Gastroesophageal sphincter (tissue), 4 donors: Measurements from ENCODE around the gene PPFIA1. TPM values are rescaled to one million over a fixed set of nuclear protein-coding genes. Genes with fewer than 3 reads are reported as not detected.

Source experiments
- ATAC-seq: fragments of 150-250 bp; one replicate; pipeline ENCODE4 v1.9.1; 2016; ENCODE audit warnings: mild to moderate bottlenecking, moderate library complexity
- H3K27ac ChIP-seq, 4 donors: fragments of 200-600 bp; sonication (generic) in 3 of 4; 1 replicate in 3 of 4; 2 replicates in 1 of 4; pipeline ENCODE4 v1.5.1; 2016 to 2019
- H3K27me3 ChIP-seq: fragments of 200-600 bp; sonication (generic); one replicate; pipeline ENCODE4 v1.5.1; 2019
- H3K36me3 ChIP-seq, 2 donors: fragments of 200-600 bp; sonication (generic); one replicate each; pipeline ENCODE4 v1.5.1; 2019; ENCODE audit warnings: control low read depth in 1 of 2
- H3K4me1 ChIP-seq, 3 donors: fragments of 200-600 bp; sonication (generic); 1 replicate in 2 of 3; 2 replicates in 1 of 3; pipeline ENCODE4 v1.5.1; 2016 to 2019; ENCODE audit warnings: control low read depth in 2 of 3
- H3K4me3 ChIP-seq, 2 donors: fragments of 200-600 bp; sonication (generic); one replicate each; pipeline ENCODE4 v1.5.1; 2019; ENCODE audit warnings: mild to moderate bottlenecking in 1 of 2, moderate library complexity in 1 of 2
- H3K9me3 ChIP-seq, 3 donors: fragments of 200-600 bp; sonication (generic); one replicate each; pipeline ENCODE4 v1.5.1; 2017 to 2019; ENCODE audit warnings: control low read depth in 2 of 3
- EP300 ChIP-seq: sonication (generic); formaldehyde crosslinking; IDR thresholded peaks from one replicate; pipeline ENCODE4 v1.6.1; 2017; ENCODE audit warnings: antibody characterized with exemption, mild to moderate bottlenecking
- POLR2A ChIP-seq, 2 donors: fragments of 450-650 bp; IDR thresholded peaks; one replicate each; pipeline ENCODE4 v1.6.1; 2017; ENCODE audit warnings: antibody characterized with exemption in 2 of 2, mild to moderate bottlenecking in 2 of 2, moderate library complexity in 1 of 2
- POLR2AphosphoS5 ChIP-seq: sonication (generic); formaldehyde crosslinking; IDR thresholded peaks from one replicate; pipeline ENCODE4 v1.6.1; 2017; ENCODE audit warnings: antibody characterized with exemption
- WGBS, 2 donors: methylation state at CpG; one replicate each; pipeline ENCODE4 v1.1.5; 2018; ENCODE audit warnings: low coverage in 1 of 2; 5-methylcytosine and 5-hydroxymethylcytosine counted together
- total RNA-seq, 4 donors: library from RNA; depleted of rRNA; stranded (reverse); fragments of >200 nt; gene quantifications; one replicate each; pipeline ENCODE4 v1.1.0, GENCODE V29; 2016
- TF ChIP-seq, protein P1 (sequence below), 4 experiments: fragments of 200-600 bp in 2 of 4; fragments of 450-650 bp in 2 of 4; sonication (generic) in 1 of 4; IDR thresholded peaks; one replicate each; pipeline ENCODE4 v1.5.1; 2017 to 2019; ENCODE audit warnings: antibody characterized with exemption in 4 of 4, mild to moderate bottlenecking in 2 of 4, moderate library complexity in 2 of 4

PPFIA1 gene
- total RNA-seq, 4 donors from 2014 or later, result 54.3 to 68.8 (median 61.5) TPM

DNA sequence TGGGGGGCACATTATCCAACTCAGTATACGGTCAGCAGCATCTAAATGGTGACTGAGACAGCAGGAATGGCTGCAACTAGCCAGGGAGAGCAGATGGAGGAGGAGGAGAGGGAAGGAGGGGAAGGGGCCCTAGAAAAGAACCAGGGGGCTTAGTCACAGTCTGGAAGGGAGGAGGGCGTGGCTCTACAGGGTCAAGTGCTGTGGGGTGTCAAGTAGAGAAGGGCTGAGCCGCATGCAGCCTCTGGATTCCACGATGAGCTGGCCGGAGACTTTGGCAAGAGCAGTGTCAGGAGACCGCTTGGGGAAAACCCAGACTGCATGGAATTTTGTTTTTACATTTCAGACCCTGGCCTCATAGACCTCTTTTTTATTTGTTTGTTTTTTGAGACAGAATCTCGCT, 25.8 kb upstream of the PPFIA1 start:
- TF ChIP-seq POLR2A (IDR thresholded peaks at IDR 0.05) (no peak), EP300 (no peak)
- Histone ChIP-seq H3K9me3 (no peaks in the 10 kb centered on the region), H3K36me3 (no peaks in the 10 kb centered on the region), H3K27me3 (peaks cover 9% of the 10 kb centered on the region), H3K4me3 (no peak overlapping the region), H3K27ac (no peak overlapping the region), H3K4me1 (no peaks in the 10 kb centered on the region)
- WGBS, 2 donors, result 63 to 64% methylated on average over 6 to 7 of the region's 7 CpGs
- no peak for ATAC-seq

DNA sequence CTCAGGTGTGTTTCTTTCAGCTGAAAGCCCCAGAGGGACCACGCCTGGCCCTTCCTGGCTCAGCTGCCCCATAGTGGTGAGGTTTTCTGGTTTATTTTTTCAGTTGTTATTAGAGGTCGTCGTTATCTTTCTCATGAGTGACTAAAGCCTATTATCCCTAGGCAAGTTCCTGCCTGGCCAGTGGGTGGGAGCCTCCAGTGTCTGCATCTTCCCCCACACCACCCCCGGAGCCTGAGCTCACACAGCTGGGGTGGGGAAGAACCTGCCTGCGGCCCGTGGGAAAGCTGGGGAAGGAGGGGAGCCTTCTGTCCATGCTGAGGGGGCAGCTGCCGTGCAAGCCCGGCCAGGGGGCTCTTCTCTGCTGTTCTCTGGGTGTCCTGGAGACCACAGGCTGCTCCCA, 24.3 kb upstream of the PPFIA1 start:
- H3K27ac ChIP-seq, result no peak overlapping the region

DNA sequence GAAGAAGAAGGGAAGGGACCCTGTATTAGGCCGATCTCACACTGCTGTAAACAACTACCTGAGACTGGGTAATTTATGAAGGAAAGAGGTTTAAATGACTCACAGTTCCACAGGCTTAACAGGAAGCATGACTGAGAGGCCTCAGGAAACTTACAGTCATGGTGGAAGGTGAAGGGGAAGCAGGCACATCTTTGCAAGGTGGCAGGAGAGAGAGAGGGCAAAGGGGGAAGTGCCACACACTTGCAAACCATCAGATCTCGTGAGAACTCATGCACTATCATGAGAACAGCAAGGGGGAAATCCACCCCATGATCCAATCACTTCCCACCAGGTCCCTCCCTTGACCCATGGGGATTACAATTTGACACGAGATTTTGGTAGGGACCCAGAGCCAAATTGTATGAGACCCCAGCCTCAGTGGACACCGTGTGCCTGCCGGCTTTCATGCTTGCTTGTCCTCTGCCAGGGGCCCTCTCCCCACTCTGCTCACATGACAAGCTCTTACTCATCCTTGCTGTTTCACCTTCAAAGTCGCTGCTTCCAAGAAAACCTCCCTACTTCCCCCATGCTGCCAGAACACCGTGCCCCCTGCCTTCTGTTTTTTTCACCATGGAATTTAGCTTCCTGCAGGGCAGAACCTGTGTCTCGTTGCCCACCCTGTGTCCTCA, 23.3 kb upstream of the PPFIA1 start:
- Histone ChIP-seq H3K27me3 (no peaks in the 10 kb centered on the region), H3K4me3 (no peak overlapping the region), H3K4me1 (no peaks in the 10 kb centered on the region), H3K27ac (no peak overlapping the region), H3K36me3 (no peaks in the 10 kb centered on the region), H3K9me3 (no peaks in the 10 kb centered on the region)
- 62 to 63% methylated on average over 7 to 8 of the region's 8 CpGs for WGBS, 2 donors
- no peak for ATAC-seq
- TF ChIP-seq, protein P1, sequence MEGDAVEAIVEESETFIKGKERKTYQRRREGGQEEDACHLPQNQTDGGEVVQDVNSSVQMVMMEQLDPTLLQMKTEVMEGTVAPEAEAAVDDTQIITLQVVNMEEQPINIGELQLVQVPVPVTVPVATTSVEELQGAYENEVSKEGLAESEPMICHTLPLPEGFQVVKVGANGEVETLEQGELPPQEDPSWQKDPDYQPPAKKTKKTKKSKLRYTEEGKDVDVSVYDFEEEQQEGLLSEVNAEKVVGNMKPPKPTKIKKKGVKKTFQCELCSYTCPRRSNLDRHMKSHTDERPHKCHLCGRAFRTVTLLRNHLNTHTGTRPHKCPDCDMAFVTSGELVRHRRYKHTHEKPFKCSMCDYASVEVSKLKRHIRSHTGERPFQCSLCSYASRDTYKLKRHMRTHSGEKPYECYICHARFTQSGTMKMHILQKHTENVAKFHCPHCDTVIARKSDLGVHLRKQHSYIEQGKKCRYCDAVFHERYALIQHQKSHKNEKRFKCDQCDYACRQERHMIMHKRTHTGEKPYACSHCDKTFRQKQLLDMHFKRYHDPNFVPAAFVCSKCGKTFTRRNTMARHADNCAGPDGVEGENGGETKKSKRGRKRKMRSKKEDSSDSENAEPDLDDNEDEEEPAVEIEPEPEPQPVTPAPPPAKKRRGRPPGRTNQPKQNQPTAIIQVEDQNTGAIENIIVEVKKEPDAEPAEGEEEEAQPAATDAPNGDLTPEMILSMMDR (IDR thresholded peaks at IDR 0.05), result no peak
- TF ChIP-seq POLR2A (IDR thresholded peaks at IDR 0.05) (no peak), POLR2AphosphoS5 (no peak), EP300 (no peak)

More for the DNA sequence above, 24.3 kb upstream of the PPFIA1 start:
- H3K4me3 ChIP-seq, result no peak overlapping the region
- 67 to 100% methylated on average over 1 to 4 of the region's 8 CpGs for WGBS, 2 donors
- H3K9me3 ChIP-seq, result no peaks in the 10 kb centered on the region
- H3K27me3 ChIP-seq, result no peaks in the 10 kb centered on the region
- TF ChIP-seq EP300 (no peak), POLR2AphosphoS5 (no peak), POLR2A (IDR thresholded peaks at IDR 0.05) (no peak)
- TF ChIP-seq, protein P1 (IDR thresholded peaks at IDR 0.05), result no peak
- ATAC-seq, result no peak
- no peaks in the 10 kb centered on the region for H3K4me1 ChIP-seq
- no peaks in the 10 kb centered on the region for H3K36me3 ChIP-seq

DNA sequence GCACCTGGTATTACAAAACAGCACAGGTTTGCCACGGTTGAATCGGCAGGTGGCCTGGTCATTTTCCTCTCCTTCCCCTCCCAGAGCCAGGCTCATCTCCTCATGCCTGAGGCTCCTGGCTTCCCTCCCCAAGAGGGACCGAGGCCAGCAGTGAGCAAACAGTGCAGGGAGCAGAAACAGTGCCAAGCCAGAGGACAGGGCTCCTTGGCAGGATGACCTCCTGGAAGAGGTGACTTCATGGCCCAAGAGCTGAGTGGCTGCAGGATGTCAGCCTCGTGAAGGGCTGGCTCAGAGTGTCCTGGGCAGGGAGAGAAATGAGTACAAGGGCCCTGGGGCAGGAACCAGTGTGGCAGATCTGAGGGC, 22.8 kb upstream of the PPFIA1 start:
- WGBS, 2 donors, result 51 to 81% methylated on average over 2 of the region's 4 CpGs
- ATAC-seq, result no peak
- Histone ChIP-seq H3K27ac (no peak overlapping the region), H3K9me3 (no peaks in the 10 kb centered on the region), H3K4me3 (no peak overlapping the region), H3K36me3 (no peaks in the 10 kb centered on the region), H3K4me1 (no peaks in the 10 kb centered on the region), H3K27me3 (no peaks in the 10 kb centered on the region)
- TF ChIP-seq, protein P1 (IDR thresholded peaks at IDR 0.05), result no peak

DNA sequence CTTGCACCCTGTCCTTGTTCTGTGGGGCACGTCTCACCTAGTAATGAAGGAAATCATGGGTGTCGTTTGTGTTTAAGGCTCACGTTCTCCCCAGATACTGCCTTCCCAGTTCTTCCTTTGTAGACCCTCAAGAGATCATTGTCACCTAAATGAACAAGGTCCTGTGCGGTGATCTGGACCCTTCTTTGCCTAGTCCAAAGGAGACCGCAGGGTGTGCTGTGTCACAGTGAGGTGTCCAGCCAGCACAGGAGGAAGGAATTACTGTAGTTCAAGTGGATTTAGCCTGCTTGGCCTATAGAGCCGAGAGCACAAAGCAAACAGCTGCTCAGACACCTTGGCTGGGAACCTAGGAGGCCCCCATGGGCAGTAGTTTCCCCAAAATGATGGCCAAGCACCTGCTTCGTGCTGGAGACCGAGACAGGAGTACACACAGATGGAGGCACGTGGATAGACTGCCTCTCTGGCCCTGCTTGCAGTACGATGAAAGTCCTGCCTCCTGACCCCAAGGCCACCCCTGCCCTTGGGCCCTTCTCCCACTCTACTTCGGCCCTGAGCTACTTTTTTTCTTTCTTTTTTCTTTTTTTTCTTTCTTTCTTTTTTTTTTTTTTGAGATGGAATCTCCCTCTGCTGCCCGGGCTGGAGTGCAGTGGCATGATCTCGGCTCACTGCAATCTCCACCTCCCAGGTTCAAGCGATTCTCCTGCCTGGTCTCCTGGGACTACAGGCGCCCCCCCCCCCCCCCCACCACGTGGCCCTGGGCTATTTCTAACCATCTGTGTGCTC, 19.4 kb upstream of the PPFIA1 start:
- WGBS, 2 donors, result 63 to 81% methylated on average over 4 to 7 of the region's 16 CpGs
- Histone ChIP-seq H3K27ac (no peak overlapping the region), H3K4me3 (no peak overlapping the region), H3K27me3 (no peaks in the 10 kb centered on the region), H3K36me3 (no peaks in the 10 kb centered on the region), H3K9me3 (no peaks in the 10 kb centered on the region), H3K4me1 (no peaks in the 10 kb centered on the region)
- no peak for TF ChIP-seq POLR2AphosphoS5
- TF ChIP-seq, protein P1 (IDR thresholded peaks at IDR 0.05), result no peak
- no peak for TF ChIP-seq POLR2A (IDR thresholded peaks at IDR 0.05)
- no peak for TF ChIP-seq EP300
- no peak for ATAC-seq
